Parathyroid adenoma (tissue), 2 donors: ENCODE measurements around the gene PAMR1.

Source experiments
- H2AFZ ChIP-seq: fragments of 300-600 bp; sonication (generic); one replicate; pipeline ENCODE4 v1.7.0; 2017; ENCODE audit warnings: antibody characterized with exemption, mild to moderate bottlenecking
- H3K27ac ChIP-seq: fragments of 300-600 bp; sonication (generic); one replicate; pipeline ENCODE4 v1.7.0; 2017
- H3K27me3 ChIP-seq: fragments of 300-600 bp; sonication (generic); one replicate; pipeline ENCODE4 v1.7.0; 2017; ENCODE audit warnings: low read length; ENCODE audit not compliant: control insufficient read depth, insufficient read depth
- H3K36me3 ChIP-seq: fragments of 300-600 bp; sonication (generic); one replicate; pipeline ENCODE4 v1.7.0; 2017; ENCODE audit warnings: low read length; ENCODE audit not compliant: control insufficient read depth, insufficient read depth
- H3K4me1 ChIP-seq: fragments of 300-600 bp; sonication (generic); one replicate; pipeline ENCODE4 v1.7.0; 2017; ENCODE audit warnings: control low read depth
- H3K4me2 ChIP-seq: fragments of 300-600 bp; sonication (generic); one replicate; pipeline ENCODE4 v1.7.0; 2017; ENCODE audit warnings: low read length
- H3K4me3 ChIP-seq: fragments of 300-600 bp; sonication (generic); one replicate; pipeline ENCODE4 v1.7.0; 2017; ENCODE audit warnings: low read depth, low read length
- H3K79me2 ChIP-seq: fragments of 300-600 bp; sonication (generic); one replicate; pipeline ENCODE4 v1.7.0; 2017; ENCODE audit warnings: control low read depth
- H3K9ac ChIP-seq: fragments of 300-600 bp; sonication (generic); one replicate; pipeline ENCODE4 v1.7.0; 2017; ENCODE audit warnings: mild to moderate bottlenecking
- H3K9me3 ChIP-seq: fragments of 300-600 bp; sonication (generic); one replicate; pipeline ENCODE4 v1.7.0; 2017; ENCODE audit warnings: low read length; ENCODE audit not compliant: control insufficient read depth
- CTCF ChIP-seq: fragments of 300-600 bp; sonication (generic); IDR thresholded peaks from one replicate; pipeline ENCODE4 v1.7.0; 2017; ENCODE audit warnings: antibody characterized with exemption, mild to moderate bottlenecking
- donor health status: primary hyperparathyroidism.

PAMR1 gene

GRCh38 chr11:35479731-35480130, 45.7 kb downstream of the PAMR1 start:
- H3K4me1 ChIP-seq = no peaks in the 10 kb centered on the region
- no peak overlapping the region for H3K9ac ChIP-seq
- H3K27me3 ChIP-seq = no peaks in the 10 kb centered on the region
- no peaks in the 10 kb centered on the region for H3K79me2 ChIP-seq
- no peaks in the 10 kb centered on the region for H3K9me3 ChIP-seq
- H3K4me2 ChIP-seq = no peak overlapping the region
- H3K27ac ChIP-seq = no peak overlapping the region
- no peak overlapping the region for H2AFZ ChIP-seq
- TF ChIP-seq CTCF = no peak
- H3K36me3 ChIP-seq = no peaks in the 10 kb centered on the region
- no peak overlapping the region for H3K4me3 ChIP-seq

GRCh38 chr11:35478471-35479091, 46.8 kb downstream of the PAMR1 start:
- Histone ChIP-seq H3K27me3 (no peaks in the 10 kb centered on the region), H3K36me3 (no peaks in the 10 kb centered on the region), H3K27ac (no peak overlapping the region), H3K9ac (no peak overlapping the region), H3K4me1 (no peaks in the 10 kb centered on the region), H3K4me3 (no peak overlapping the region), H3K9me3 (no peaks in the 10 kb centered on the region), H3K4me2 (no peak overlapping the region), H3K79me2 (no peaks in the 10 kb centered on the region), H2AFZ (no peak overlapping the region)
- TF ChIP-seq CTCF = no peak

- Histone ChIP-seq H3K36me3 (no peaks in the 10 kb centered on the region), H3K4me1 (no peaks in the 10 kb centered on the region), H3K9ac (no peak overlapping the region), H3K27ac (no peak overlapping the region), H3K4me2 (no peak overlapping the region), H2AFZ (no peak overlapping the region), H3K79me2 (no peaks in the 10 kb centered on the region), H3K4me3 (no peak overlapping the region), H3K27me3 (no peaks in the 10 kb centered on the region), H3K9me3 (no peaks in the 10 kb centered on the region)
- TF ChIP-seq CTCF = no peak
These were observed 47.5 kb downstream of the PAMR1 start for GRCh38 chr11:35477901-35478300.

- no peak overlapping the region for H3K4me2 ChIP-seq
- H3K36me3 ChIP-seq = no peaks in the 10 kb centered on the region
- no peaks in the 10 kb centered on the region for H3K27me3 ChIP-seq
- no peaks in the 10 kb centered on the region for H3K79me2 ChIP-seq
- no peak overlapping the region for H2AFZ ChIP-seq
- H3K9me3 ChIP-seq = no peaks in the 10 kb centered on the region
- no peak overlapping the region for H3K9ac ChIP-seq
- no peaks in the 10 kb centered on the region for H3K4me1 ChIP-seq
- H3K27ac ChIP-seq = no peak overlapping the region
- no peak for TF ChIP-seq CTCF
- H3K4me3 ChIP-seq = no peak overlapping the region
These were observed 50.7 kb downstream of the PAMR1 start for GRCh38 chr11:35474688-35475087.

GRCh38 chr11:35473795-35474374, 51.5 kb downstream of the PAMR1 start:
- H3K9ac ChIP-seq = no peak overlapping the region
- no peaks in the 10 kb centered on the region for H3K4me1 ChIP-seq
- H3K79me2 ChIP-seq = no peaks in the 10 kb centered on the region
- no peak overlapping the region for H3K4me2 ChIP-seq
- TF ChIP-seq CTCF = no peak
- H3K9me3 ChIP-seq = no peaks in the 10 kb centered on the region
- no peak overlapping the region for H3K4me3 ChIP-seq
- H2AFZ ChIP-seq = no peak overlapping the region
- H3K27me3 ChIP-seq = no peaks in the 10 kb centered on the region
- H3K36me3 ChIP-seq = no peaks in the 10 kb centered on the region
- no peak overlapping the region for H3K27ac ChIP-seq
